Muscle of back (tissue), 11 donors: ENCODE results near the gene AFAP1L2. TPM values are rescaled to one million over a fixed set of nuclear protein-coding genes. Genes with fewer than 3 reads are reported as not detected.

Experiments
- DNase-seq, 3 donors: peaks; one replicate each; pipeline versions ENCODE4 v3.0.0 to v3.0.0-alpha.2; 2013
- polyA plus RNA-seq, 10 donors: library from polyadenylated mRNA; unstranded; fragments of 120-200 nt; gene quantifications; one replicate each; pipeline ENCODE4 v1.2.1, GENCODE V29; 2013; ENCODE audit not compliant: insufficient read length in 10 of 10

The AFAP1L2 gene
- polyA plus RNA-seq, 10 donors: 31.0 to 46.9 (median 38.3) TPM

- DNase-seq: peak in 1 of 3 donors; percentile 41
These were observed 8.8 kb upstream of the AFAP1L2 start for GRCh38 chr10:114412907-114413797.

- no peak for DNase-seq
These were observed 4.7 kb upstream of the AFAP1L2 start for GRCh38 chr10:114408968-114409444.

GRCh38 chr10:114408112-114408967 lies 4.0 kb upstream of the AFAP1L2 start:
- DNase-seq: no peak

- DNase-seq: no peak
These were observed 2.2 kb upstream of the AFAP1L2 start for GRCh38 chr10:114406455-114406854.

GRCh38 chr10:114405011-114405350 lies 679 bp upstream of the AFAP1L2 start:
- no peak for DNase-seq

GRCh38 chr10:114403541-114404161 lies 651 bp downstream of the AFAP1L2 start:
- peak in 1 of 3 donors; percentile 66 for DNase-seq

- peak in 2 of 3 donors; percentile 24 to 79 for DNase-seq
These were observed 1.3 kb downstream of the AFAP1L2 start for GRCh38 chr10:114402871-114403540.

- no peak for DNase-seq
These were observed 2.1 kb downstream of the AFAP1L2 start for GRCh38 chr10:114402233-114402632.

GRCh38 chr10:114401195-114401791 lies 3.0 kb downstream of the AFAP1L2 start:
- DNase-seq: peak; percentile 74 to 95 (median 88)

- no peak for DNase-seq
These were observed 4.2 kb downstream of the AFAP1L2 start for GRCh38 chr10:114400091-114400490.

- DNase-seq: no peak
These were observed 4.7 kb downstream of the AFAP1L2 start for GRCh38 chr10:114399576-114399975.

GRCh38 chr10:114398587-114399331 lies 5.5 kb downstream of the AFAP1L2 start:
- no peak for DNase-seq

- DNase-seq: peak in 1 of 3 donors; percentile 81
These were observed 6.6 kb downstream of the AFAP1L2 start for GRCh38 chr10:114397651-114398145.

- DNase-seq: peak in 1 of 3 donors; percentile 61
These were observed 7.8 kb downstream of the AFAP1L2 start for GRCh38 chr10:114396464-114396863.

- DNase-seq: no peak
These were observed 8.8 kb downstream of the AFAP1L2 start for GRCh38 chr10:114395366-114396022.

- no peak for DNase-seq
These were observed 9.8 kb downstream of the AFAP1L2 start for GRCh38 chr10:114394531-114394930.

GRCh38 chr10:114393886-114394285 lies 10.4 kb downstream of the AFAP1L2 start:
- DNase-seq: no peak

GRCh38 chr10:114393482-114393881 lies 10.8 kb downstream of the AFAP1L2 start:
- no peak for DNase-seq

GRCh38 chr10:114392112-114392835 lies 12.0 kb downstream of the AFAP1L2 start:
- DNase-seq: peak in 1 of 3 donors; percentile 76
